ENCODE data around the gene COL4A1.

COL4A1 gene

DNA sequence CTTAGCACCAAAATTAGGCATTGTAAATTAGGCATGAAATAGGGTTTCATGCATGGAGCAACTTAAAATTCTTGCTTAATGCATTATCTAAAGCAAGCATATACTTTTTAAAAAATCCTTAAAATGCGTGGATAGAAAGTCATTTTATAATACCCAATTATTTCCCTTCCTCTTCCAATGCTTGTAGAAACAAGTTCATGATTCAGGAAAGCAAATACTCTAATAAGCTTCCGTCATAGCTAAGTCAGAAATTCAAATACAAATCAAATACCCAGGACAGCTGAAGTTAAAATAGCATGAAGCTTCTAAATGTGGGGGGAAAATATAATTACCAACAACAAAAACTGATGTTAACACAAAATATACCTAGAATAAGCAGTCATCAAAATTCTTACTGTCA is 89.1 kb downstream of the COL4A1 start:
- no peak for DNase-seq (ENCODE audit: low spot score)

DNA sequence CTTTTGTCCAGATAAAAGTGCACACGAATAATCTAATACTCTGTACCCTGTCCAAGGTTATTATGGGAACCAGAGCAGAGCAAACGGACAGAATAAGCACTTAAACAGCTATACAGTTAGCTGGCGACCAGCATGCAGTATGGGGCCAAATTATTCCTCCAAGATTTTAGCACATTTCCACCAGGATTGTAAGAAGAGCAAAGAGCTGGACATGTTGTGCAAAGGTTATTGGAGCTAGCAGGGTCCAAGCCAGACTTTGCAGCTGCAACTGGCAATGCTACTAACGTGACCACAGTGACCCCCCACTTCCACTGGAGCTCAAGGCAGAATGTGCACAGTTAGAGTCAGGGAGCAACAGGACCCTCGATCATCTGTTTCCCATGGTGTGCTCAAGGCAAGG is 89.9 kb downstream of the COL4A1 start:
- DNase-seq (ENCODE audit: low spot score), result no peak

DNA sequence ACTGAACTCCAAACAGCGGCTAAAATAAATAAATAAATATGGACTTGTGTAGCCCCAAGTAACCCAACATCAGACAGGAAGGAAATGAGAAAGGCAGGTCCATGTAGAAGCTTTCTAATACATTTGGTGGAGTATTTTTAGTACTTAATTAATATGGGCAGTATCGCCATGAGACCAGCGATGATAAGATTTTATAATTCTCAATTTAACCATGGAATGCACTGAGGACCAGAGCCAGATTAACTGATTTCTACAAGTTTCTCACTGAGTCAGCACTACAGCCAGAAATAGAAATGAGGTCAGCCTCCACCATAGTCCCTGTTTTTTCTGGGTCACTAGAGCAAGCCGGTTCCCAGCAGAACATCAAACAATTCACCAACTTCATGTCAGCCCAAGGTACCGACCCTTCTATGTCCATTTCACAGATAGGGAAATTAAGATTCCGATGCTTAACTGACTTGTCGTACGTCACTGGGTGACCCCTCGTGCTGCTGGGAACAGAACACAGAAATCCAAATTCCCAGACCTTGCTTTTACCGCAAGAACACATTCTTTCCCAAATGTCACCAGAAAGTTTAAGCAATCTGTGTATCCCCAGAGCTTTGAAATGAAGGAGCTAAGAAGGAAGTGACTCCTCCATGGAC is 90.4 kb downstream of the COL4A1 start:
- DNase-seq (ENCODE audit: low spot score), result no peak

DNA sequence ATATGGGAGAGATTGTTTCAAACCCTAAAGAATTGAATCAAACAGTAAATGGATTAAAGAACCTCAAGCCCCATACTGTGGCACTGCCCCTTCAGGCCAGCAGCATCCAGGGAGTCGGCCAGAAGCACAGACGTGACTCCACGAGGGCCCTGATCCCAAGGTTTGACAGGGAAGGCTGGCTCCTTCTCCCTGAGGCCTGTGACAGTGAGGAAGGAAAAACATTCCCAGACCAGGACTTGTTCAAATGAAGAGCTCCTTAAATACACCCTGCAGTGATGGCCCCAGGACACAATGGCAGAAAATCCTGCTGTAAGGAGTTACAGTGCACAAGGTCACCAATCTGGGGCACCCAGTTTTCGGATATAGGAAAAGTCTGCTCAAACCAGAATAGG is 91.0 kb downstream of the COL4A1 start:
- DNase-seq (ENCODE audit: low spot score), result no peak

DNA sequence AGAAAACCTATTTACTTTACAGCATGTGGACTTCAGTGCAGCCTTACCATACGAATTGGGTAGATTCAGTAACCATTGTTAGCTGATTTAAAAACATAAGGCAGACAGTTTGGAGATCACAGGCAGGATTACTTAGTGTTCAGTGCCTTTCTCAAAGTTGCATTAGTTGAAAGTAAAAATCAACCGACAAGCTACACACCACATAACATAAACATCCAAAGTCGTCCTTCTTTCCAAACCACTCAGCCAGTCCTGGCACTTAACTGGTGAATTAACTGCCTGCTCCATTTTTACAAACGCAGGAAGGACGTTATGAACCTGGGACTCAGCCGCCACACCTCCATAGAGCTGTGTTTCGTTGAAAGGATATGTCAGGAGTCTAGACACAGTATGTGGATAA is 91.4 kb downstream of the COL4A1 start:
- DNase-seq (ENCODE audit: low spot score), result no peak

DNA sequence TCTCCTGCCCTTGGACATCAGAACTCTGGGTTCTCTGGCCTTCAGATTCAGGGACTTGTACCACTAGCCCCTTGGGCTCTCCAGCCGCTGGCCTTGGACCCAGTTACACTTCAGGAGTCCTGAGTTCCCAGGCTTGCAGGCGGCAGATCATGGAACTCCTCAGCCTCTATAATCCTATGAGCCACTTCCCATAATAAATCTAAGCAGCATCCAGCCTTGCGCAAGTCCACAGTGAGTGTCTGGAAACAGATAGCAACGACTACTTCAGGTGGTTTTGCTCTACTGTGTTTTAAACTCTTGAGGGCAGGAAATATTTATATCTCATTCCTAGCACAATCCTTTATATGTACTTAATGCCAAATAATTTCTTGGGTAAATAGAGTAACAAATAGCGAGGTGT is 92.3 kb downstream of the COL4A1 start:
- no peak for DNase-seq (ENCODE audit: low spot score)

DNA sequence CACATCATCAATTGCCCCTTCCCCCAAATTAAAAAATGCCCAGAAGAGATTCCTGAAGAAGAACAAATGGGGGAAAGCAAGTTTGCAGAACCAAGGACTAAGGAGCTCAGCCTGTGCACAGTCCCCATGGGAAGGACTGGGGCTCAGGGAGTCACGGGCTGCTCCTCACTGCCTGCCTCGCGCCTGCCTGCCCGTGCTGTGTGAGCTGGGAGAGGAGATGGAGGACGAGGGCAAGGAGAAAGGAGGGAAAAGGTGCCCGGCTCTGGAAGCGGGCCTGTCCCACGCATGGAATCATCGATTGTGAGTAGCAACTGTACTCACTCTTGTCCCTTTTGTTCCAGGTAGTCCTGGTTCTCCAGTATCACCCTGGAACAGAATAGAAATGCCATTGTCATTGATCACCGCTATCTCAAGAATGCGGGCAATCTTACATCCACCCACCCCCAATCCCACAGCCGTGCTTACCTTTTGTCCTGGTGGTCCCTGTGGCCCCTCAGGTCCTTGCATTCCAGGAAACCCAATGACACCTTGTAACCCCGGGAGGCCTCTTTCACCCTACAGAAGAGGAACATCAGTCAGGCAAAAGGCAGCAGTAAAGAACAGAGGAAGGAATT is 93.4 kb downstream of the COL4A1 start:
- DNase-seq (ENCODE audit: low spot score), result no peak

DNA sequence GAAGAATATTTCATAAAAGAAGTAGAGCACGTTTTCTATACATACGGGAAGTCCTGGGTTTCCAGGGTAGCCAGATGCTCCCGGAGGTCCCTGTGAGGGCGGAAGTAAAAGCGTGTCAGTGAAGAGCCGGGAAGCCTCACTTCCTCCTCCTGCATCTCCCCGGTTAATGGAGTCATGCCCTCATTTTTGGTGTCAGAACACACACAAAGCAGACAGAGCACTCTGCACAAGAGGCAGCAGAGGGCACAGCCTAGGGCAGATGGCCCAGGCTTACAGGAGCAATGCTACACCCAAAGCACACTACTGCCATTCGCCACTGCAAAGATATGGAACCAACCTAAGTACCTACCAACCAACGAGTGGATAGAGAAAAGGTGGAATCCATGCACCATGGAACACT is 94.4 kb downstream of the COL4A1 start:
- DNase-seq (ENCODE audit: low spot score), result no peak

DNA sequence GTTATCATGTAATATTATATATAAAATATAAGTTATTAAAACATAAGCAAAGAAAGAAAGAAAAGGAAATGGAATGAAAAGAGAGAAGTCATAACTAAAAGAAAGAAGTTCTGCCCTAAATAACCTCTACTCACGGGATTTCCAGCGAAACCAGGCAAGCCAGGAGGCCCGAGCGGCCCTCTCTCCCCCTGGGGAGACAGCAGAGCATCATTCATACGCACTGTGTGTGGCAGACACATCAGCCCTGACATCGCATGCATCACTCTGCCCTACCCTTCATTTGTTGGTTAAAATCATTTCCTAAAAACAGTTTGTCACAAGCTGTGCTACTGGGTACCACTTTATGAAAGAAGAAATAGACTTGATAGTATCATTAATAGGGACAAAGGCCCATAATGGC is 95.2 kb downstream of the COL4A1 start:
- no peak for DNase-seq (ENCODE audit: low spot score)

DNA sequence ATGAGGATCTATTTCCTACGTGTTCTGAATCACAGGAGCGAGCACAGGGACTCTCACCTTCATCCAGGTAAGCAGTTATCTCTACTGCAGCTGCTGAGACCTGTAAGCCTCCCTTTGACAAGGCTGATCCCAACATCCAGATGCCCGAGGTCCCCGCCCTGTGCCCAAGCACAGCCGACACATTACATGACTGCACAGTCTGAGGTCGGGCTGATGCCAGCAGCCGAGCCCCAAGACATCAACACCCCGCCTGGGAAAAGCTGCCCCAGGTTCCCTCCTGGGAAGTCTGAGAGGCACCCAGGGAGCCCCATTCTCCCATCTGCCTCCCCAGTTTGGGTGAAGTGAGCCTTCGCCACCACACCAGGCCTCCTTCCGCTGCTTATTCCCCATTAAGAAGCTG is 95.9 kb downstream of the COL4A1 start:
- DNase-seq (ENCODE audit: low spot score), result no peak

DNA sequence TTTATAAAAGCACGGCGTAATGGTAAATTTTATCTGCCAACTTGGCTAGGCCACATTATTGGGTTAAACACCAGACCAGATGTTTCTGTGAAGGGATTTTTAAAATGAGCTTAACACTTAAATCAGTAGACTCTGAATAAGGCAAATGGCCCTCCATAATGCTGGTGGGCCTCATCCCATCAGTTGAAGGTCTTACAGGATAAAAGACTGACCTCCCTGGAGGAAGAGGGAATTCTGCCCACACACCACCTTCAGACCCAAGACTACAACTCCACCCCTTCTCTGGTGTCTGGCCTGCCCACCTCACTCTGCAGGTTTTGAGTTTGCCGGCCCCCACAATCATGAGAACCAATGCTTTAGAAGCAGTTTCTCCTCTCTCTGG is 96.4 kb downstream of the COL4A1 start:
- no peak for DNase-seq (ENCODE audit: low spot score)

DNA sequence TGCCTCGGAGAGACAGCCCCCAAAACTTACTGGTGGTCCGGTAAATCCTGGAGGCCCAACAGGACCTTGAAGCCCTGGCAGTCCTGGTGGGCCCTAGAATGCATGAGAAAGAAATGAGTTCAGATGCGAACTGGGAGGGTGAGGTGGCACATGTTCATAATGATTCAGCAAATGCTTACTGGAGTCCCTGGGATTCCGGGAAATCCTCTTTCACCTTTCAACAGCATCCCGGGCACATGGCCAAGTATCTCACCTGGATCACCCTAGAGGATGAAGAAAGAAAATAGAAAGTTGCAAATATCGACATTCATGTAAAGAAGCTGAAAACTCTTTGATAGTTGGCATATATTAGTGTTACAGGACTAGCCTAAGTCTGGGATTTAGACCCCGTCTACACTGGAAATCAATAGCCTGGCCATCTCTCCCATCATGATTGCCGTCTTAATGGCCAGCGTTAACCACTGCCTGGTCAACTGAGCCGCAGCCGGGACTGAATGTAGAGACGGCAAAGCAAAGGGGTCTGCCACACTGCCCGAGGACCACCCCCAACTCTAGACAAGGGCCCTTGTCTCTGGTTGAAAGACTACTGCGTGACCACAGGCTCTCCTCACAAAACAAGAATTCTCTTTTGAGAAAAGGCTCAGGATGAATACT is 96.9 kb downstream of the COL4A1 start:
- DNase-seq (ENCODE audit: low spot score), result no peak

DNA sequence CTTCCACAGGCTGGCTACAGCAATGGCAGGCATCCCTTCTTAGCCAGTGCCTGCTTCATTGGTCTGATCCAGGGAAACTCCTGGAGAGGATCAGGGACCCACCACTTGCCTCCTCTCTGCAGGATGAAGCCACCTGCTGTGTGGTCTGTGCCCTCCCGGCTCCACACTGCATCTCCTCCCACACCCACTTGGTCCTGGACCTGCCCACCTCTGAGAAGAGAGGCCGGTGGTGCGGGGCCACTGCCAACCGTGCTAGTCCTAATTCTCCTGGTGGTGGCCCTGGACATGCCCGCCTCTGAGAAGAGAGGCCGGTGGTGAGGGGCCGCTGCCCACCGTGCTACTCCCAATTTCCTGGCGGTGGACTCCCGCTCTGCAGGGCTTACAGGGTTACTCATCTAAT is 98.8 kb downstream of the COL4A1 start:
- no peak for DNase-seq (ENCODE audit: low spot score)

DNA sequence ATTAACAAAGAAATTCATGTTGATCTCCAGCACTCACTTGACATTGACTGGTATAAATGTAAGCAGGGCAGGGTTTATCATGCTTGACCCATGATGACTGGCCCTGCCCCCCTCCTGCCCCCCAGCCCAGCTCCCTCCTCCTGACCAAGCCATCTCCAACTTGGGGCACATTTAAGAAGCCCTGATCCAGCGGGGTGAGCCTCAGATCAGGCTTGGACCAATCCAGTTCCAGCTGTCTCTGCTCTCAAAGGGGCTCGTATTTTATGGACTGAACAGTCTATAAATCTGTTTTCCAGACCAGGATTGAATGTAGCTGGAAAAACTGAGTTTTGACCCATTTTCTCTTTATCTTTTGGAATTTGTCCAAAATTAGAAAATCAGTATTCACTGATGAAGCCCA is 100.0 kb downstream of the COL4A1 start:
- no peak for DNase-seq (ENCODE audit: low spot score)

DNA sequence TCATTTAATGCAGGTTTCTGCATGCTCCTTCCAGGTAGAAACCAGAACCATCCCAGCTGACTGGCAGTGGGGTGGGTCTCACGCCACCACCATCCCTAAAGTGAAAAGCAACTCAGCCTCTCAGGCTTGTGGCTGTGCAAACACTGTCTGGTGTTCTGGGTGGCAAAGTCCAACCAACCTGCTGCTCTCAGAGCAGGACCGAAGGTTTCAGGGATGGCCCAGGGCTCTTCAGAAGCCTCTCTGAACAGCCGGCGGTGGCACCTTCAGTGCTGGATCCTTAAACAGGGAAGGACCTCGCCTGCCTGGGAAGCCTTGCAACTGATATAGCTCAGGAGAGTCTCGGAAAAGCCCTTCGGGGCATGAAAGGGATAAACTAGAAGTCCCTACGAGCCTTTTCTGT is 100.8 kb downstream of the COL4A1 start:
- no peak for DNase-seq (ENCODE audit: low spot score)

DNA sequence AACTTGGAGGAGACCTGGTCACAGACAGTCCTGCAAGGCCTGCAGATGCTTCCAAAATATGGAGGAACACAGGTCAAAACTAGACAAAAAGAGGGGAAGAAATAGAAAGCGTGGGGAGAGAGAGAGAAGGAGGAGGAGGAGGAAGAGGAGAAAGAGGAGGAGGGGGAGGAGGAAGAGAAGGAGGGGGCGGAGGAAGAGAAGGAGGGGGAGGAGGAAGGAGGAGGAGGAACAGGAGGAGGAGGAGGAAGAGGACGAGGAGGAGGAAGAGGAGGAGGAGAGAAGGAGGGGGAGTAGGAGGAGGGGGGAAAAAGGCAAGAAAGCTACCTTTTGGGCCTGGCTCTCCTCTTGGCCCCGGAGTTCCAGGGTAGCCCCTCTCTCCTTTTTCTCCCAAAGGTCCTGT is 105.8 kb downstream of the COL4A1 start:
- DNase-seq (ENCODE audit: low spot score), result no peak

DNA sequence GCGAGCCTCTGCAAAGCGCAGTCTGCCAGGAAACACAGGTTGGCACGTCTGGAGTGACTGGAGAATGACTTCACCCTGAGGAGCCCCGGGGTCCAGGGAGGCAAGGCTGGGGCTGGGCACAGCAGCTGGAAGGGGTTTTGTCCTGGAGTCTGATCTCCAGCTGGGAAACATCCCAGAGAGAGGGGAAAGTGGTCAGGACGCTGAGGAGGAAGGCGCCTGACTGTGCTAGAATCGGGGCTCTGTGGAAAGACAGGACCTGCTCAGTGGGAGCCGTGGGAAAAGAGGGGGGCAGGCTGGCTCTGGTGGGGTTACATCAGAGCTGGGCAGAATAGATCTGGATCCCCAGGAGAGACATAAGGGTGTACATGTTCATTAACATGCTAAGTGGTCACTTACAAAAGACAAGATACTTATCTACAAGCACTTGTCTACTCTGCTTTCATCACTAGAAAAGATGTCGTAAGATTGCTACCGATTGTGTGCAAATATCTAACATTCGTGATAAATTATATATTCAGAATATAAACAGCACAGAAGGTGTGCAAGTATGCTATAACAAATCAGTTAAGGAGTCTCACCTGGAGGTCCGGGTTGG is 106.6 kb downstream of the COL4A1 start:
- DNase-seq (ENCODE audit: low spot score), result no peak

DNA sequence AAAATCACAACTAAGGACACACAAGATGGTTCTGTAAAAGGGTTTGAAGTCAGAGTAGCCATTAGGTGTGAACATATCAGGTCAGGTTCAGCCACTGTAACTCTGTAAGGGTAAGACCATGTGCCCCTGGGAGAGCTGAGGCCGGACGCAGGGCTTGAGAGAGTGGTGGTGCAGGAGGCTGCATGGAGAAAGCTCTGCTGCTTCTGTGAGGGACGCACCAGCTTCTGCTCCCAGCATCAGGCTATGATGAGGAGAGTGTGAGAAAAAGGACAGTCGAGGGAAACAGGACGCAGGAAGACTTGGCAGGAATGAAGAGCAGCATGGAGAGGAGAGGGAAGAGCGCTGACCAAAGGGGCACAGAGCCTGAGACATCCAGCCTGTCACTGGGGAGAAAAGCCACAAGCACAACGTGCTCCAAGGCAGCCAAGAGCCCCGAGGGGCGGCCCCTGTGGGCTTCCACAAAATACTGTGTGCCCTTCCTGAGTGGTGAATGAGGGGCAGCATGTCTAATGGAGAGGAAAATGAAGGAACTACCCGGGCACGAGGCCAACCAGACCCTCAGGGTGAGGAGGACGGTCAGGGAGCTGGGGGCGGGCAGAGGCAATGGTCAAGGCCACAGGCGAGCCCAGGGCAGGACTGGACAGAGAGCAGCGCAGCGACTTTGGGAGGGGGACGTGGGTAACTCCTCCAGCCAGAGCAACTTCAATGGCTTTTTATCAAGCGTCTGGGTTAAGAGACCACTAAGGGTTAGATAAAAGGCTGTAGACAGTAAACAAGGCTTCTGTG is 107.7 kb downstream of the COL4A1 start:
- DNase-seq (ENCODE audit: low spot score), result no peak

DNA sequence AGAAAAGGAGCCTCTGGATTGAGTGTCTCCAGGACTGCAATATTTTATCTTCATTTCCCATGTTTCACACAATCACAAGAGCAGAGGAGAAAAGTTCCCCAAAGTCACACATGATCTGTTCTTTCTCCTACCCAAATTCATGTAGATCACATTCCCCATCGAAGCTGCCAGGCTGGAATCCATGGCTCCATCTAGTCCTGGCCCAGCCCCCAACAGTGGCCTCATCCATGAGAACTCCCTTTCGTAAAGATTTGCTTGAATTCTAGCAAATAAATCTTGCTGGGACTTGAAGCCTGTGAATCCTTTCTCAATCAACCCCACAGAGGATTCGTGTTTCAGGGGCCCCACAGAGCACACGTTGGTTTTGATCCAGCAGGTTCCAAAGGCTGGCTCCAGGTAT is 109.5 kb downstream of the COL4A1 start:
- no peak for DNase-seq (ENCODE audit: low spot score)

DNA sequence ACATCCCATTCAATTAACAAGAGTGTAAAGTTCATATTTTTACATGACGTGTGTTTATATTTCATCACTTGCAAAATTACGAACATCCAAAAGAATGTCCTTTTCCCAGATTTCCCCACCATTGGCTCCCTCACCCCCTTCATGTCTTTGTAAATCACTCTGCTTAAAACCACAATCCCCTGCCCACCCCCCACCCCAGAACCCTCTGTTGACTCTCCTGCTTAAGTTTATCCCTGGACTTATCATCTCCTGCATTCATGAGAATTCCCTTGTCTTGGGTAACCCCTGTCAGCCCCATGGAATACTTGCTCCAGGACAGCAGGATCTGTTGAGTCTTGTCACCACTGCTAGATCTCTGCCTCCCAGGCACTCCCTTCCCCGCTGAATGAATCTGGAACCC is 109.9 kb downstream of the COL4A1 start:
- DNase-seq (ENCODE audit: low spot score), result no peak

DNA sequence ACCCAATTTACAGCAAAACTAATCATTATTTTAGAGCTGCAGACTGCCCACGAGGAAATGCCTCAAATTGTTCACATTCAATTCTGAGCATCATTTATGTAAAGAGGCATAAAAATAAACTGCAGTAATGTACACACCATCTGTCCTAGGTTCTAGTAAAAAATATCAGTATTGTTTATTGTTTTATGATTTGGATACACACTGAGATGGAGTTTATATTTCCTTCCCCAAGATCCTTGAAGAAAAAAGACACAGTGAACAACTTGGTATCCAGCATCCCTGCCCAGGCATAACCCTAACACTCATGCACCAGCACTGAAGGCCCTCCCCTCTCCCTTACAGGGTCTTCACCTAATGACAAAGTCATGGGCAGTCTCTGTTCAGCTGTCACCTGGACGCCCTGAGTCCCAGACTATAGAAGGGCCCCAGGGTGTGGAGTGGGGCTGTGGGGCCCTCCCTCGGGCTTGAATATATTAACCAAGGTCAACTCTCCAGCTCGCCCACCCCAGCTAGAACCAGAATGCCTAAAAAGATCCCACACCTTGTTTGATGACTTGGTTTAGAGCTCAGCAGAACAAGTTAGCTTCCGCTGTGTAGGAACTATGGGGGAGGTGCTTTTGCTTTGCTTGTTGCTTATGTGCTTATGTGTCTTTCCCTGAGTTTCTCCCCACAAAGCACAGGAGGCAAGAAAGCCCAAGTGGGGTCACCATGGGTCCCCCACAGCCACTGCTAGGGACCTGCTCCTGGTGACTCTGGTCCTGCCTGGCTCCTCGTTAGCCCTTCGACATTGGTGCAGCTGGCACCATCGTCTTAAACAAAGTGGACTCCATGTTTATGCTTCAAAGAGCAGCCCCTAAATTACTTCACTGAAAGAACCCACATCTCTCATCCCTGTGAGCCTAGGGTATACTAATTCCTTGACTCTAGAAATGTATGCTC is 111.1 kb downstream of the COL4A1 start:
- no peak for DNase-seq (ENCODE audit: low spot score)

DNA sequence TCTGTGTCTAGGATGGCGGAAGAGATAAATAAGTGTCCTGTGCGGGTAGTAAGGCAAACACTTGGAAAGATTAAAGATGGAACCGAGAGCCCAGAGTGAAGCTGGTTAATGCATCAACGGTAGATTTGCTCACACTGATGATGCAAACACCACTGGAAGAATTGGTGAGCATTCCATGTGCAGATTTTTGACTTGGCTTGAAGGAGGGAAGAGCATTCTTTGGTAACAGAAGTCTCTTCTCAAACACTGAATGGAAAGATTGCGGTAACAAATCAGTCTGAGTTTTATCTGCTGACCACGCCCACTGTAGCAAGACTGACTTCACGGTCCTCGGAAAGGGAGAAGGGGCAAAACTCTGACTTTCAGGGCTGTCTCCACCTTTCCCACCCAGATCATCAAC is 112.5 kb downstream of the COL4A1 start:
- no peak for DNase-seq (ENCODE audit: low spot score)

Measured in CD4-positive, alpha-beta T cell treated with Interleukin-15 for 4 hours (primary cell).